Ishikawa (cell line): ENCODE results near the gene SPATA9.

Source experiments
- EGR1 ChIP-seq: IDR thresholded peaks from 2 replicates; pipeline ENCODE4 v1.6.1; 2012
- EP300 ChIP-seq: IDR thresholded peaks from 2 replicates; pipeline ENCODE4 v1.6.1; 2012; ENCODE audit warnings: borderline replicate concordance
- FOXM1 ChIP-seq: IDR thresholded peaks from 2 replicates; pipeline ENCODE4 v1.6.1; 2012; ENCODE audit warnings: low read depth, borderline replicate concordance
- RAD21 ChIP-seq: IDR thresholded peaks from 2 replicates; pipeline ENCODE4 v1.6.1; 2012; ENCODE audit warnings: low read depth
- TAF1 ChIP-seq: IDR thresholded peaks from 2 replicates; pipeline ENCODE4 v1.6.1; 2012; ENCODE audit warnings: low read depth, mild to moderate bottlenecking
- TEAD4 ChIP-seq: IDR thresholded peaks from 2 replicates; pipeline ENCODE4 v1.6.1; 2012
- YY1 ChIP-seq: IDR thresholded peaks from 2 replicates; pipeline ENCODE4 v1.6.1; 2012; ENCODE audit warnings: low read depth
- ZBTB7A ChIP-seq: IDR thresholded peaks from 2 replicates; pipeline ENCODE4 v1.6.1; 2012; ENCODE audit warnings: low read depth
- TF ChIP-seq, protein P1 (sequence below): IDR thresholded peaks from 2 replicates; pipeline ENCODE4 v1.6.1; 2012; ENCODE audit warnings: low read depth, mild to moderate bottlenecking
- TF ChIP-seq, protein P2 (sequence below): IDR thresholded peaks from 2 replicates; pipeline ENCODE4 v1.6.1; 2012

DNA sequence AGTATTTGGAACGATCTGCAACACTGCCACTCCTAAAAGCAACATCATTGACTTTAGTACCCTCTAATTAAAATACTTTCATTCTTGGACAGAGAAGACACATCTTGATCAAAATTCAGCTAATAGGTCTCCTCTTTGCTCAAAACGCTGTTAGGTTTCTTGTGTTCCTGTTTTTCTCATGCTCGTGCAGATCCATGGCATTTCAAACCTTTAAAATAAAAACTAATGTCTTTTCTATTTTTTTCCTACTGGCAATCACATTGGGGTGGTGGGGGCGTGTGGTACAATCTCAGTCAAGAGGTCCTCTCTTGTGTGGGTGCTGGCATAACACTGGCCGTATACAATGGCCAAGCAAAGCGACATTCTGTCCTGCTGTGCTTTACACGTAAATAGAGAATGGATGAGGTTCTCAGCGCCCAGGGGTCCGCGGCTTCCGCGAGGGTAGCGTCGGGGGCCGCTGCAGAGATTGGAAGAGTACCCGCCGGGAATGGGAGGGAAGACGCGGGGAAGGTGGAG lies 63.2 kb downstream of the SPATA9 start:
- no peak for TF ChIP-seq YY1
- TF ChIP-seq EGR1: no peak
- no peak for TF ChIP-seq ZBTB7A
- TF ChIP-seq, protein P1, sequence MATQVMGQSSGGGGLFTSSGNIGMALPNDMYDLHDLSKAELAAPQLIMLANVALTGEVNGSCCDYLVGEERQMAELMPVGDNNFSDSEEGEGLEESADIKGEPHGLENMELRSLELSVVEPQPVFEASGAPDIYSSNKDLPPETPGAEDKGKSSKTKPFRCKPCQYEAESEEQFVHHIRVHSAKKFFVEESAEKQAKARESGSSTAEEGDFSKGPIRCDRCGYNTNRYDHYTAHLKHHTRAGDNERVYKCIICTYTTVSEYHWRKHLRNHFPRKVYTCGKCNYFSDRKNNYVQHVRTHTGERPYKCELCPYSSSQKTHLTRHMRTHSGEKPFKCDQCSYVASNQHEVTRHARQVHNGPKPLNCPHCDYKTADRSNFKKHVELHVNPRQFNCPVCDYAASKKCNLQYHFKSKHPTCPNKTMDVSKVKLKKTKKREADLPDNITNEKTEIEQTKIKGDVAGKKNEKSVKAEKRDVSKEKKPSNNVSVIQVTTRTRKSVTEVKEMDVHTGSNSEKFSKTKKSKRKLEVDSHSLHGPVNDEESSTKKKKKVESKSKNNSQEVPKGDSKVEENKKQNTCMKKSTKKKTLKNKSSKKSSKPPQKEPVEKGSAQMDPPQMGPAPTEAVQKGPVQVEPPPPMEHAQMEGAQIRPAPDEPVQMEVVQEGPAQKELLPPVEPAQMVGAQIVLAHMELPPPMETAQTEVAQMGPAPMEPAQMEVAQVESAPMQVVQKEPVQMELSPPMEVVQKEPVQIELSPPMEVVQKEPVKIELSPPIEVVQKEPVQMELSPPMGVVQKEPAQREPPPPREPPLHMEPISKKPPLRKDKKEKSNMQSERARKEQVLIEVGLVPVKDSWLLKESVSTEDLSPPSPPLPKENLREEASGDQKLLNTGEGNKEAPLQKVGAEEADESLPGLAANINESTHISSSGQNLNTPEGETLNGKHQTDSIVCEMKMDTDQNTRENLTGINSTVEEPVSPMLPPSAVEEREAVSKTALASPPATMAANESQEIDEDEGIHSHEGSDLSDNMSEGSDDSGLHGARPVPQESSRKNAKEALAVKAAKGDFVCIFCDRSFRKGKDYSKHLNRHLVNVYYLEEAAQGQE: no peak
- no peak for TF ChIP-seq RAD21
- no peak for TF ChIP-seq EP300
- TF ChIP-seq TAF1: no peak
- TF ChIP-seq TEAD4: no peak
- no peak for TF ChIP-seq FOXM1
- TF ChIP-seq, protein P2, sequence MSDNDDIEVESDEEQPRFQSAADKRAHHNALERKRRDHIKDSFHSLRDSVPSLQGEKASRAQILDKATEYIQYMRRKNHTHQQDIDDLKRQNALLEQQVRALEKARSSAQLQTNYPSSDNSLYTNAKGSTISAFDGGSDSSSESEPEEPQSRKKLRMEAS: no peak
